ENCODE results near the gene C11orf68. TPM values are rescaled to one million over a fixed set of nuclear protein-coding genes. Genes with fewer than 3 reads are reported as not detected.
A peak's percentile ranks its signal among the peaks of the same experiment; 100 is the strongest.

The C11orf68 gene
- total and polyA plus RNA-seq, 9 of the 15 experiments (the other 6 are each of a cell fraction or from before 2014, with no cell fraction given), result 3.6 to 35.9 (median 12.8) TPM

- no peak for TF ChIP-seq ZNF766 (CRISPR knock-in tag; conservative IDR thresholded peaks at IDR 0.05)
- TF ChIP-seq U2AF1 (optimal IDR thresholded peaks at IDR 0.05; ENCODE audit: low read depth, low read length), result no peak
- no peak for TF ChIP-seq YBX1 (IDR thresholded peaks at IDR 0.05)
- TF ChIP-seq EP300 (IDR thresholded peaks at IDR 0.05; ENCODE audit: low read length), result no peak
- no peak for TF ChIP-seq USF1 (CRISPR knock-in tag; IDR thresholded peaks at IDR 0.05)
- no peak for TF ChIP-seq ZNF23 (CRISPR knock-in tag; IDR thresholded peaks at IDR 0.05)
- TF ChIP-seq PHF21A (IDR thresholded peaks at IDR 0.05; ENCODE audit: borderline replicate concordance, low read depth), result no peak
- TF ChIP-seq HNRNPLL (IDR thresholded peaks at IDR 0.05; ENCODE audit: low read depth, low read length, poor library complexity, severe bottlenecking), result no peak
- no peak for TF ChIP-seq WHSC1 (IDR thresholded peaks at IDR 0.05; ENCODE audit: low read length)
- TF ChIP-seq, protein P1, sequence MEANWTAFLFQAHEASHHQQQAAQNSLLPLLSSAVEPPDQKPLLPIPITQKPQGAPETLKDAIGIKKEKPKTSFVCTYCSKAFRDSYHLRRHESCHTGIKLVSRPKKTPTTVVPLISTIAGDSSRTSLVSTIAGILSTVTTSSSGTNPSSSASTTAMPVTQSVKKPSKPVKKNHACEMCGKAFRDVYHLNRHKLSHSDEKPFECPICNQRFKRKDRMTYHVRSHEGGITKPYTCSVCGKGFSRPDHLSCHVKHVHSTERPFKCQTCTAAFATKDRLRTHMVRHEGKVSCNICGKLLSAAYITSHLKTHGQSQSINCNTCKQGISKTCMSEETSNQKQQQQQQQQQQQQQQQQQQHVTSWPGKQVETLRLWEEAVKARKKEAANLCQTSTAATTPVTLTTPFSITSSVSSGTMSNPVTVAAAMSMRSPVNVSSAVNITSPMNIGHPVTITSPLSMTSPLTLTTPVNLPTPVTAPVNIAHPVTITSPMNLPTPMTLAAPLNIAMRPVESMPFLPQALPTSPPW (CRISPR knock-in tag; IDR thresholded peaks at IDR 0.05), result no peak
- TF ChIP-seq KAT8 (IDR thresholded peaks at IDR 0.05; ENCODE audit: low read depth), result no peak
- TF ChIP-seq ZNF780A (CRISPR knock-in tag; IDR thresholded peaks at IDR 0.05), result no peak
- 0 out of 2 replicates have a peak, but pooled peaks have one; percentile 61 for TF ChIP-seq KLF6 (CRISPR knock-in tag; IDR thresholded peaks at IDR 0.05; ENCODE audit: borderline replicate concordance)
- no peak for TF ChIP-seq DPF2 (IDR thresholded peaks at IDR 0.05)
- peak; percentile 37; the same call in 1 of the 2 replicates for TF ChIP-seq STAG1 (CRISPR knock-in tag; IDR thresholded peaks at IDR 0.05; ENCODE audit: borderline replicate concordance)
- TF ChIP-seq PRPF4 (IDR thresholded peaks at IDR 0.05; ENCODE audit: insufficient read depth, low read depth, low read length, poor library complexity, severe bottlenecking), result peak; percentile 76
- TF ChIP-seq ZNF282 (CRISPR knock-in tag; IDR thresholded peaks at IDR 0.05), result no peak
- no peak for TF ChIP-seq MCM3 (IDR thresholded peaks at IDR 0.05)
- TF ChIP-seq UBTF (IDR thresholded peaks at IDR 0.05; ENCODE audit: borderline replicate concordance in 1 of 2, low read depth in 2 of 2, low read length in 2 of 2), result no peak
- TF ChIP-seq RBM15 (IDR thresholded peaks at IDR 0.05; ENCODE audit: insufficient read depth, low read length), result no peak
- no peak for TF ChIP-seq HNRNPL (IDR thresholded peaks at IDR 0.05; ENCODE audit: low read depth, low read length)
- TF ChIP-seq CBFA2T2 (conservative IDR thresholded peaks at IDR 0.05), result no peak
- no peak for TF ChIP-seq TEAD2 (tag; IDR thresholded peaks at IDR 0.05)
These were observed at the start of gene C11orf68 (continued) for GRCh38 chr11:65918211-65919140.
